ENCODE measurements around the gene P2RY11.
A peak's percentile ranks its signal among the peaks of the same experiment; 100 is the strongest.

The P2RY11 gene, protein sequence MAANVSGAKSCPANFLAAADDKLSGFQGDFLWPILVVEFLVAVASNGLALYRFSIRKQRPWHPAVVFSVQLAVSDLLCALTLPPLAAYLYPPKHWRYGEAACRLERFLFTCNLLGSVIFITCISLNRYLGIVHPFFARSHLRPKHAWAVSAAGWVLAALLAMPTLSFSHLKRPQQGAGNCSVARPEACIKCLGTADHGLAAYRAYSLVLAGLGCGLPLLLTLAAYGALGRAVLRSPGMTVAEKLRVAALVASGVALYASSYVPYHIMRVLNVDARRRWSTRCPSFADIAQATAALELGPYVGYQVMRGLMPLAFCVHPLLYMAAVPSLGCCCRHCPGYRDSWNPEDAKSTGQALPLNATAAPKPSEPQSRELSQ

GRCh38 chr19:10111405-10111811, at the start of gene P2RY11:
P2RY11 (plus strand) TSS chr19:10111693; CDS start chr19:10111722, 29 bp downstream.
- no peak for DNase-seq (ENCODE audit: low read depth)

- DNase-seq (ENCODE audit: low read depth) = no peak
These were observed 49.7 kb upstream of the P2RY11 start for GRCh38 chr19:10061717-10062310.

DNA sequence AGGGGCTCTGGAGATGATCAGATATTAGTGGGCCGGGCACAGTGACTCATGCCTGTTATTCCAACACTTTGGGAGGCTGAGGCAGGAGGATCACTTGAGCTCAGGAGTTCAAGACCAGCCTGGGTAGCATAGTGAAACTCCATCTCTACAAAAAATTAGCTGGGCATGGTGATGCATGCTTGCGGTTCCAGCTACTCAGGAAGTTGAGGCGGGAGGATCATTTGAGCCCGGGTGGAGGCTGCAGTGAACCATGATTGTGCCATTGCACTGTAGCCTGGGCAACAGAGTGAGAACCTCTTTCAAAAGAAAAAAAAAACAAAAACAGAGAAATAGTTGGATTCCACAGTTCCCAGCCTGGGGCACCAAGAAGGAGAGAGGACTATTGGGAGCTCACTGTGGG, 43.3 kb upstream of the P2RY11 start:
- DNase-seq (ENCODE audit: low read depth) = no peak

GRCh38 chr19:10069046-10069445, 42.4 kb upstream of the P2RY11 start:
- no peak for DNase-seq (ENCODE audit: low read depth)

GRCh38 chr19:10070730-10071446, 40.6 kb upstream of the P2RY11 start:
- DNase-seq (ENCODE audit: low read depth) = no peak

DNA sequence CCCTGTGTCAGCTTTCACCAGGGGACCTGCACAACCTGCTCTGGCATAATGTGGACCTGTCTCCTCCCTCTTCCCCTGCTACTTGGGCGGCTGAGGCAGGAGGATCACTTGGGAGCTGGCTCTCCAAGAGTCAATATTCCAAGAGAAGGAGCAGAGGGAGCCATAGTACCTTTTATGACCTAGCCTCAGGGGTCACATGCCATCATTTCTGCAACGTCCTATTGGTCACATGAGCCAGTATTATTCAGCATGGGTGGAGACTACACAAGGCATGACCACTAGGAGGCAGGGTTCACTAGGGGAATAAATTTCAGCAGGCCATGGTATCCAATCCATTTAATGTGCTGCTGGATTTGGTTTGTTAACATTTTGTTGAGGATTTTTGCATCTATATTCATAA, 37.3 kb upstream of the P2RY11 start:
- no peak for DNase-seq (ENCODE audit: low read depth)

- DNase-seq (ENCODE audit: low read depth) = no peak
These were observed 35.0 kb upstream of the P2RY11 start for GRCh38 chr19:10076535-10076934.

- DNase-seq (ENCODE audit: low read depth) = no peak
These were observed 33.2 kb upstream of the P2RY11 start for GRCh38 chr19:10078329-10078728.

- no peak for DNase-seq (ENCODE audit: low read depth)
These were observed 32.5 kb upstream of the P2RY11 start for GRCh38 chr19:10079031-10079453.

- DNase-seq (ENCODE audit: low read depth) = no peak
These were observed 27.6 kb upstream of the P2RY11 start for GRCh38 chr19:10083911-10084310.

DNA sequence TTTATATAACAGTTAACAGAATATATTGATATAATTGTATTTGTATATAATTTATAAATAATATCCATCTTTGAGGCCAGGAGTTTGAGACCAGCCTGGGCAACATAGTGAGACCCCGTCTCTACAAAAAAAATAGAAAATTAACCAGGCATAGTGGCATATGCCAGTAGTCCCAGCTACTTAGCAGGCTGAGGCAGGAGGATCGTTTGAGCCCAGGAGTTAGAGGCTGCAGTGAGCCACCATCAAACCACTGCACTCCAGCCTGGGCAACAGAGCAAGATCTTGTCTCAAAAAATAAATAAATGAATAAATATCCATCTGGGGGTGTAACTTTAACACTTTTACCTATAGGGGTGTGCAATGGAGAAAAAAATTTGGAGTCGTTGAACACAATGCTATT, 26.7 kb upstream of the P2RY11 start:
- no peak for DNase-seq (ENCODE audit: low read depth)

GRCh38 chr19:10085641-10086590, 25.6 kb upstream of the P2RY11 start, which contains the start of gene SHFL:
SHFL (plus strand) TSS chr19:10086317; CDS start chr19:10086428, 111 bp downstream.
- peak; percentile 74 for DNase-seq (ENCODE audit: low read depth)

GRCh38 chr19:10086591-10087192, 24.8 kb upstream of the P2RY11 start:
- no peak for DNase-seq (ENCODE audit: low read depth)

- no peak for DNase-seq (ENCODE audit: low read depth)
These were observed 24.0 kb upstream of the P2RY11 start for GRCh38 chr19:10087296-10088061.

DNA sequence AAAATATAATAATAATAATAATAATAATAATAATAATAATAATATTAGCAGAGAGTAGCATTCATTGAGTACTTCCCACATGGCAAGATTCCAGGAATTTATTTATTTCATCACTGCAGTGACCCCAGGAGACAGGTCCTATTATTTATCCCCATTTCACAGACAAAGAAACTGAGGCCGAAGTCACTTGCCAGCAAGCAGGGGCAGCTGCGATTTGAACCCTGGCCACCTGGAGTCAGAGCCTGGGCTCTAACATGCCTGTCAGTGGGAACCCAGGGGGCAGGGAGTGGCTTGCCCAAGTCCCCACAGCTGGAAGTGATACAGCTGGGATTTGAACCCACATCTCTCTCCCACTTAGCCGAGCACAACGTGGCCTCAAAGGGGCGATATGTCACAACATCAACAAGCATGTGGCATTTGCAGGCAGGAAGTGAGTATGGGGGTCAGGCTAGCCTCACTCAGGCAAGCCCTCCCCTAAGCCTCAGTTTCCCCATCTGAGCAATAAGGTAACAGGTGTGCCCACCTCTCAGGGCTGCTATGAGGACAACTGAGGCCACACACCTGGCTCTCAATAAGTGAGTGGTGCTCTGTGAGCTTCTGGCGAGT, 22.4 kb upstream of the P2RY11 start:
- no peak for DNase-seq (ENCODE audit: low read depth)

DNA sequence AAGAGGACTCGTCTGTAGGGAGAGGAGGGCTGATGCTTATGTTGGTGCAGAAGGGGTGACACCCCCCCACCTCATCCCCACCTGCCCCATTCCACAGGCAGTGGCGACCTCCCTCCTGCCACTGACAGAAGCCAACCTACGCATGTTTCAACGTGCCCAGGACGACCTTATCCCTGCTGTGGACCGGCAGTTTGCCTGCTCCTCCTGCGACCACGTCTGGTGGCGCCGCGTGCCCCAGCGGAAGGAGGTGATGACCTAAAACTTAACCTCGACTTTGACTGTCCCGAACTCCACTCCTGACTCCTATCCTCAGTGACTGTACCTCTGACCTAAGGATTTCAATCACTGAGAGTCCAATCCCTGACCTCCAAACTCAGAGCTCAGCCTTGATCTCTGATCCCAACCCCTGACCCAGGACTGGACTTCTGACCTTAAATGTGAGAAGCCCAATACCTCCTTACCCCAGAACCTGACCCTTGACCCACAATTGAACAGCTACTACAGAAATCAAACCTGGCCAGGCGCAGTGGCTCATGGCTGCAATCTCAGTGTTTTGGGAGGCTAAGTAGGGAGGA, 21.6 kb upstream of the P2RY11 start:
- DNase-seq (ENCODE audit: low read depth) = no peak

DNA sequence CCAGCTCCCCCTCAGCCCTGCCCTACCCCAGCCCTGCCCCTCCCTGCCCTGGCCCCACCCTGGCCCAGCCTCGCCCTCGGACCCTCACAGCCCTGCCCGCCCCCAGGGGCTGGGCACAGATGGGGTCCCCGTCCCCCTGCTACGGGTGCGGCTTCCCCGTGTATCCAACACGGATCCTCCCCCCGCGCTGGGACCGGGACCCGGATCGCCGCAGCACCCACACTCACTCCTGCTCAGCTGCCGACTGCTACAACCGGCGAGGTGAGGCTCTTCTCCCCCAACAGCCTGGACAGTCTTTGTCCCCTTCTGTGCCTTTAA, 20.2 kb upstream of the P2RY11 start:
- DNase-seq (ENCODE audit: low read depth) = no peak

DNA sequence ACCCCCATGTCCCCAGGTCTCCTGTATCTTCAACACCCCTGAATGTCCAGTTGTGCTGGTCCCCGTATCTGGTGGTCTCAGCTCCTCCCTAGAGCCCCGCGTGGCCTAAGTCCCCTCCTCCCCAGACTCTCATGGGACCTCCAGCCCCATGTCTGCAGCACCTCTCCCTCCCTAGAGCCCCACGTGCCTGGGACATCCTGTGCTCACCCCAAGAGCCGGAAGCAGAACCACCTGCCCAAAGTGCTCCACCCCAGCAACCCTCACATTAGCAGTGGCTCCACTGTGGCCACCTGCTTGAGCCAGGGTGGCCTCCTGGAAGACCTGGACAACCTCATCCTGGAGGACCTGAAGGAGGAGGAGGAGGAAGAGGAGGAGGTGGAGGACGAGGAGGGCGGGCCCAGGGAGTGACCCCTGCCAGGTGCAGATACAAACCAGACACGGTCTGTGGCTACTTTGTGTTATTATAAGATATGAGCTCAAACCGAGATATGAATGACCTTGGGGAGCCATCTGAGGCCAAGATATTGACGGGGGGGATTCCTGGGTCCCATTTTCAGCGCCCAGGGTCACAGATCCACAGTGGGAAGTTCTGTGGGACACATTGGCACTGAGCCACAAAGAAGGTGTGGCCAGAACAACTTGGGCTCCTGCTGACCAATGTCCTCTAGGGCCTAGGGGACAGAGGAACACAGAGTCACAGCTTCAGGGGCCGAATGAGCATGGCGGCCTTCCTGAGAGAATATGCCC, 19.4 kb upstream of the P2RY11 start:
- no peak for DNase-seq (ENCODE audit: low read depth)

- DNase-seq (ENCODE audit: low read depth) = no peak
These were observed 18.7 kb upstream of the P2RY11 start for GRCh38 chr19:10092648-10093294.

Data from activated T-helper 1 cell treated with Interleukin-2 at 50 U/mL for 16 hours (primary cell).